ENCODE results near the gene RHPN2. TPM values are rescaled to one million over a fixed set of nuclear protein-coding genes. Genes with fewer than 3 reads are reported as not detected.

Gene RHPN2
- total and polyA plus RNA-seq, 7 donors = 1.7 to 84.8 (median 3.2) TPM

GRCh38 chr19:33071887-33072286 is 7.2 kb upstream of the RHPN2 start:
- intact Hi-C loops (cut with DNase I) = no loop called here
- TF ChIP-seq EP300 (IDR thresholded peaks at IDR 0.05) (no peak), POLR2A (IDR thresholded peaks at IDR 0.05) (no peak), CTCF (IDR thresholded peaks at IDR 0.05) (no peak), POLR2AphosphoS5 (IDR thresholded peaks at IDR 0.05) (no peak)
- Histone ChIP-seq H3K27ac (no peak overlapping the region), H3K9me3 (no peaks in the 10 kb centered on the region), H3K27me3 (no peaks in the 10 kb centered on the region), H3K4me1 (no peaks in the 10 kb centered on the region), H3K4me3 (no peak overlapping the region), H3K36me3 (no peaks in the 10 kb centered on the region)
- no peak for DNase-seq
- 24 to 65% methylated on average over 7 of the region's 7 CpGs for WGBS, 2 donors

DNA sequence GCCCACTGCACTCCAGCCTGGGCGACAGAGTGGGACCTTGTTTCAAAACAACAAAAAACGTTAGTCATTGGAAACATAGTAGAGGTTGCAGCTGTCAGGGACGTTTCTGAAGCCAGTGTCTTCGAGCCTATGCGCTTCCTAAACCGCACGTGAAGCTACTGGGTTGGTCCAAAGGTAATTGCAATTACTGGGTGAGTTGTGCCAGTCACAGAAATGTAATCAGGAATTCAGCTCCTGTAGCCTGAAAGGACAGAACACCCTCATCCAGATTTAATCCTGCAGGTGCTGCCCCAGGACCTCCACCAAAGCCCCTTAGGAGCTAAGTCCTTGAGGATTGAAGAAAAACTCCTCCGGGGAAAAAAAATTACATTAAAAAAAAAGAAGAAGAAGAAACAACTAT is 2.4 kb upstream of the RHPN2 start:
- Histone ChIP-seq H3K36me3 (no peaks in the 10 kb centered on the region), H3K27me3 (peaks cover 13 to 37% (median 32%) of the 10 kb centered on the region in 3 donors), H3K27ac (no peak overlapping the region), H3K4me3 (no peak overlapping the region), H3K4me1 (peaks cover 0 to 20% (median 16%) of the 10 kb centered on the region in 4 donors), H3K9me3 (no peaks in the 10 kb centered on the region)
- intact Hi-C loops (cut with DNase I) = no loop called here
- DNase-seq = no peak
- 63 to 75% methylated on average over 8 of the region's 8 CpGs for WGBS, 2 donors
- TF ChIP-seq POLR2AphosphoS5 (IDR thresholded peaks at IDR 0.05) (no peak), CTCF (IDR thresholded peaks at IDR 0.05) (no peak), POLR2A (IDR thresholded peaks at IDR 0.05) (no peak), EP300 (IDR thresholded peaks at IDR 0.05) (no peak)

- H3K4me1 ChIP-seq = peaks cover 0 to 20% (median 16%) of the 10 kb centered on the region in 4 donors
- no peaks in the 10 kb centered on the region for H3K9me3 ChIP-seq
- no peak for DNase-seq
- no peak overlapping the region for H3K4me3 ChIP-seq
- no peaks in the 10 kb centered on the region for H3K36me3 ChIP-seq
- WGBS, 2 donors = 88 to 89% methylated on average over 18 of the region's 18 CpGs
- intact Hi-C loops (cut with DNase I) = no loop called here
- no peak overlapping the region for H3K27ac ChIP-seq
- TF ChIP-seq POLR2AphosphoS5 (IDR thresholded peaks at IDR 0.05) (no peak), CTCF (IDR thresholded peaks at IDR 0.05) (no peak), EP300 (IDR thresholded peaks at IDR 0.05) (no peak), POLR2A (IDR thresholded peaks at IDR 0.05) (no peak)
- peaks cover 13 to 43% (median 34%) of the 10 kb centered on the region in 3 donors for H3K27me3 ChIP-seq
Measured at GRCh38 chr19:33066543-33066942, 1.9 kb upstream of the RHPN2 start.

GRCh38 chr19:33064458-33064791 is 263 bp downstream of the RHPN2 start:
- peak overlapping the region; percentile 41 to 60 (median 56) for H3K4me3 ChIP-seq
- WGBS, 2 donors = 1% methylated on average over 35 of the region's 35 CpGs
- no peaks in the 10 kb centered on the region for H3K36me3 ChIP-seq
- H3K4me1 ChIP-seq = peaks cover 0 to 20% (median 16%) of the 10 kb centered on the region in 4 donors
- peaks cover 13 to 52% (median 36%) of the 10 kb centered on the region in 3 donors for H3K27me3 ChIP-seq
- peak overlapping the region in 2 of 4 donors; percentile 20 to 65 for H3K27ac ChIP-seq
- intact Hi-C loops (cut with DNase I) = no loop called here
- H3K9me3 ChIP-seq = no peaks in the 10 kb centered on the region
- TF ChIP-seq EP300 (IDR thresholded peaks at IDR 0.05) (no peak), POLR2A (IDR thresholded peaks at IDR 0.05) (no peak), CTCF (IDR thresholded peaks at IDR 0.05) (no peak), POLR2AphosphoS5 (IDR thresholded peaks at IDR 0.05) (no peak)
- no peak for DNase-seq

All from sigmoid colon (tissue), 7 donors.